Stimulated activated CD4-positive, alpha-beta T cell treated with anti-CD3 and anti-CD28 coated beads, Interleukin-2, amount 100 ng/mL, for 48 hours (primary cell): ENCODE data around the gene COL18A1.
"Not testable (repeated sequence)": the region's sequence is repeated elsewhere in the genome, so short reads cannot be mapped to it uniquely, and the experiment has no call there.

ENCODE experiments used
- DNase-seq, 2 donors: peaks; one replicate each; pipeline ENCODE4 v3.0.0-alpha.2; 2020

The COL18A1 gene

GRCh38 chr21:45496968-45497845 is 92.2 kb downstream of the COL18A1 start:
- no peak for DNase-seq

- no peak for DNase-seq
These were observed 93.1 kb downstream of the COL18A1 start for GRCh38 chr21:45497846-45498645.

DNA sequence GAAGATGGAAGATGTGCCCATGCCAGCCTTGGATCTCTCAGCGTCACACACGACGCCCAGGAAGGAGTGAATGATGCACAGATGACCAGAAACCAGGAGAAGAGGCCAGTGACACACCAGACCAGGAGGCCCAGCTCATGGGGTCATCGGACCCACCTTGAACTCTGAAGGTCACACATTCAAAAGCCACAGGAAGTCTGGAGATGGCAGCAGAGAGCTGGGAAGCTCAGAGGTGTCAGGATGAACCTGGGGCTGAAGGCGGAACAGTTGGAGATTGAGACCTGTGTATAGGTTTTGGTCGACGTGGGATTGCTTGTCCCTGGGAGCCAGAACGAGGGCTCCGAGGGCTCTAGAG is 93.7 kb downstream of the COL18A1 start:
- DNase-seq, result no peak

DNA sequence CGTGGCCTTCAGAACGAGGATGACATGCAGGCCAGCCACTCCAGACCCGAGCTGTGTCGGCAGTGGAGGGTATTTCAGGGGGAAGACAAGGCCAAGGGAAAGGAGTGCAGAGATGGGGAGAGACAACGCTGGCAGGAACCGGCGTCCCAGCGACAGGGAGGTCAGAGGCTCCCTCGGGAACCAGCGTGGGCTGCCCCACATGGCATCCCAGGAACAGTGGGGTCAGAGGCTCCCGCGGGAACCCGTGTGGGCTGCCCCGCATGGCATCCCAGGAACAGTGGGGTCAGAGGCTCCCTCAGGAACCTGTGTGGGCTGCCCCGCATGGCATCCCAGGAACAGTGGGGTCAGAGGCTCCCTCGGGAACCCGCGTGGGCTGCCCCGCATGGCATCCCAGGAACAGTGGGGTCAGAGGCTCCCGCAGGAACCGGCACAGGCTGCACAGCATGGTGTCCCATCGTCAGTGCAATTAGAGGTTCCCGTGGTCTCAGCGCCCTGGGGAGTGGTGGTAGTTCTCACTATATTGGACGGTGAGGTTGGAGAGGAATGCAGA is 94.3 kb downstream of the COL18A1 start:
- DNase-seq, result no peak

DNA sequence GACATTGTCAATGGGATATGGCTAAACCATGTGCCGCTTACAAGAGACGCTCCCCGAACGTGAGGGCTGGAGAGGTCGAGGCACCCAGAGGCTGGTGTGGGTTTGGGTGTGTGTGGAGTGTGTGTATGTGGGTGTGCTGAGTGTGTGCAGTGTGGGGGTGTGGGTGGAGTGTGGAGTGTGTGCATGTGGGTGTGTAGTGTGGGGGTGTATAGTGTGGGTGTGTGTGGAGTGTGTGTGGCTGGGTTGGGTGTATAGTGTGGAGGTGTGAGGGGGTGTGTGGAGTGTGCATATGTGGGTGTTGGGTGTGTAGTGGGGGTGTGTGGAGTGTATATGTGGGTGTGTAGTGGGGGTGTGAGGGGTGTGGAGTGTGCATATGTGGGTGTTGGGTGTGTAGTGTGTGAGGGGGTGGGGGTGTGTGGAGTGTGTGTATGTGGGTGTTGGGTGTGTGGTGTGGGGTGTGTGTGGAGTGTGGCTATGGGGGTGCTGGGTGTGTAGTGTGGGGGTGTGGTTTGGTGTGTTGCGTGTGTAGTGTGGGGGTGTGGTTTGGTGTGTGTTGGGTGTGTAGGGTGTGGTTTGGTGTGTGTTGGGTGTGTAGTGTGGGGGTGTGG is 95.1 kb downstream of the COL18A1 start:
- DNase-seq, result no peak

DNA sequence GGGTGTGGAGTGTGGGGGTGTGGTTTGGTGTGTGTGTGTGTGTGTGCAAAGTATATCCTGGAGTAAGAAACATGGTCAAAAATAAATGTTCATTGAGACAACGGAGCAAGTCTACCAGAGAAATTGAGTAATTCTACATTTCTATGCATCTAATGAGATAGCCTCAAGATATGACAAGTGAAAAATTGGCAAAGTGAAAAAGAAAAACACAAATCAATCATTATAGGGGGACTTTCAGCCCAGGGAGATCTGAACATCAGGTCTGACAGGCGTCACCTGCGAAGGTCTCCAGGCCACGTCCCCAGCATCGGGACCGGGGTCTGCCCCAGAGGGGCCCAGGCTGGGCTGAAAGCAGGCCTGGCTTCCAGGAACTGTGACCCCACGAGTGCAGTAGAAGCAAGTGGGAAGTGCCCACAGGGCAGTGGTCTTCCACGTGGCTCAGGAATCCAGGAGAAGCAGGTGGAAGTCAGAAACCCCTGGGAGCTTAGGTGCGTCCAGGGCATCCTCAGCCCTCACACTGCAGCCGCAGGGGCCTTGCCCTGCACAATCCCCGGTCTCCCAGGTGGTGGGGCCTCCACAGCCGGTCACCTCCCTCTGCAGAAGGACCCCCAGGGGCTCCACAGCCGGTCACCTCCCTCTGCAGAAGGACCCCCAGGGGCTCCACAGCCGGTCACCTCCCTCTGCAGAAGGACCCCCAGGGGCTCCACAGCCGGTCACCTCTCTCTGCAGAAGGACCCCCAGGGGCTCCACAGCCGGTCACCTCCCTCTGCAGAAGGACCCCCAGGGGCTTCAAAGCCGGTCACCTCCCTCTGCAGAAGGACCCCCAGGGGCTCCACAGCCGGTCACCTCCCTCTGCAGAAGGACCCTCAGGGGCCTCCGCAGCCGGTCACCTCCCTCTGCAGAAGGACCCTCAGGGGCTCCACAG is 96.4 kb downstream of the COL18A1 start:
- not testable (repeated sequence) for DNase-seq

DNA sequence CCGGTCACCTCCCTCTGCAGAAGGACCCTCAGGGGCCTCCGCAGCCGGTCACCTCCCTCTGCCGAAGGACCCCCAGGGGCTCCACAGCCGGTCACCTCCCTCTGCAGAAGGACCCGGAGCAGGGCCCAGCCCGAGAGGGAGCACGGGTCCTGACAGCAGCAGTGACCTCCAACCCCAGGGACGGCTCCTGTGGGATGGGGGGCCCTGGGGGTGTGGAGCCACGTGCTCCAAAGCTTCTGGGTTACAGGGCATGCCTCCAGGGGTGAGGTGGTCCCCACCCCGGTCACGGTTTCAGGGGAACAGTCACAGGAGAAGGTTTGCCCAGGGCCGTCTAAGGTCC is 97.0 kb downstream of the COL18A1 start:
- no peak for DNase-seq

DNA sequence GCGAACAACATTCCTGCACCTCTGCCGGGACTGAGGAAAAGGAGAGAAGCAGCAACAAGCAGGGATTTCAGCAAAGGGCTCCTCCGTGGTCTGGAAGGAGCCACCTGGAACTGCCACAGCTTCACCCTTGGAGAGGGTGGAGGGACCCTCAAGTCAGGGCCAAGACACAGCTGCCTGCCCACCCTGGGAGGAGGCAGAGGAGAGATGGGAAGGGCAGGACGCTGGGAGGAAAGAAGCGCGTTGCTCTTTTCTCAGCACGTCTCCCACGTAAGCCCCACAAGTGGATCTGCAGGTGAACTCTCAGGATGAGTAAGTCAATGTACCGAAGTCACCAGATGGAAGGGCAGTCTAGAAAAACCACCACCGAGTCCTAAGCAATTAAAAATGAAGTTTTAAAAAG is 97.6 kb downstream of the COL18A1 start:
- DNase-seq, result no peak

- DNase-seq, result not testable (repeated sequence)
These were observed 98.3 kb downstream of the COL18A1 start for GRCh38 chr21:45503226-45503625.

GRCh38 chr21:45504021-45504515 is 99.1 kb downstream of the COL18A1 start:
- DNase-seq, result no peak

DNA sequence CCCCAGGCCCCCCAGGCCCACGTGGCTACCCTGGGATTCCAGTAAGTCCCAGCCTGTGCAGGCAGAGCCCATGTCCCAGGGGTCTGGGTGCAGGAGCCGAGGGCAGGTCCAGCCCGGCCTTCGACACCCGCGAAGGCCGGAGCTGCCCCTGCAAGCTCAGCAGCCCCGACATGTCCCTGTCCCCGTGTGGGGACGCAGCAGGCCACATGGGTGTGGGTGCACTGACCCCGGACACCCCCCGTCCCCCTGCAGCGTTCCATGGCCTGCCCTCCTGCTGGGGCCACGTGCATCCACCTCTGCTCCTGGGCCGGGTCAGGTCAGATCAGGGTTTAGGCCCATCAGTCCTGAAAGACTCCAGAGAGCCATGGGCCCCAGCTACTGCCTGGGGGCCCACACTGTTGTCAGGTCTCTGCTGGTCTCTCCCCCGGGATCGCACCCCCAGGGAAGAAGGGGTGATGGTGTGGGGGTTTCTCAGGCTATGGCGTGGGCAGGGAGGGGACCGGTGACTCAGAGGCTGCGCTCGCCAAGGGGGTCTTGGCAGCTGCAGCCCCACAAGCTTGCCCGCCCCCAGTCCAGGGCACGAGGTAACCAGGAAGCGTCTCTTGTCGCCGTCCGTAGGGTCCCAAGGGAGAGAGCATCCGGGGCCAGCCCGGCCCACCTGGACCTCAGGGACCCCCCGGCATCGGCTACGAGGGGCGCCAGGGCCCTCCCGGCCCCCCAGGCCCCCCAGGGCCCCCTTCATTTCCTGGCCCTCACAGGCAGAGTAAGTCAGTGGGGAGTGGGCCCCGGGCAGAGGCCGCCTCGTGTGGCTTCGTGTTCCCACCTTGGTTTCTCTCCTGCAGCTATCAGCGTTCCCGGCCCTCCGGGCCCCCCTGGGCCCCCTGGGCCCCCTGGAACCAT is 99.8 kb downstream of the COL18A1 start:
- no peak for DNase-seq

DNA sequence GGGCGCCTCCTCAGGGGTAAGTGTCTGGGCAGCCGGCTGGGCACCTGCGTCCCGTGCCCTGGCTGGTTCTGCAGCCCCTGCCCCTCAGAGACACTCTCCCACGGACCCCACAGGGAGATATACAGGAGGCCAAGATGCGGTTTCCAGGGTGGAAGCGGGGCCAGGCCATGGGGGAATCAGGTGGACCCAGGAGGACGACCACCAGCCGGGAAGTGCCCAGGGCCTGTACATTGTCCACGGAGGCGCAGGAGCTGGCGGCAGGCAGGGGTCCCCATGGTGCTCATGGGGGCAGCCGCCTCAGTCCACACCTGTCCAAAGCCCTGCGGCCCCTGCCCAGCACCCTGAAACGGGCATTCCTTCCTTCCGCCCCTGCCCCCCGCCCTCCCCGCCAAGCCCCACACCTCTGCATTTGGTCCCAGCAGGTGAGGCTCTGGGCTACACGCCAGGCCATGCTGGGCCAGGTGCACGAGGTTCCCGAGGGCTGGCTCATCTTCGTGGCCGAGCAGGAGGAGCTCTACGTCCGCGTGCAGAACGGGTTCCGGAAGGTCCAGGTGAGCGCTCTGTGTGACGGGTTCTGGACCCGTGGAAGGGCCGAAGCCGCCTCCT is 100.6 kb downstream of the COL18A1 start:
- no peak for DNase-seq

- DNase-seq, result no peak
These were observed 101.4 kb downstream of the COL18A1 start for GRCh38 chr21:45506241-45506817.

DNA sequence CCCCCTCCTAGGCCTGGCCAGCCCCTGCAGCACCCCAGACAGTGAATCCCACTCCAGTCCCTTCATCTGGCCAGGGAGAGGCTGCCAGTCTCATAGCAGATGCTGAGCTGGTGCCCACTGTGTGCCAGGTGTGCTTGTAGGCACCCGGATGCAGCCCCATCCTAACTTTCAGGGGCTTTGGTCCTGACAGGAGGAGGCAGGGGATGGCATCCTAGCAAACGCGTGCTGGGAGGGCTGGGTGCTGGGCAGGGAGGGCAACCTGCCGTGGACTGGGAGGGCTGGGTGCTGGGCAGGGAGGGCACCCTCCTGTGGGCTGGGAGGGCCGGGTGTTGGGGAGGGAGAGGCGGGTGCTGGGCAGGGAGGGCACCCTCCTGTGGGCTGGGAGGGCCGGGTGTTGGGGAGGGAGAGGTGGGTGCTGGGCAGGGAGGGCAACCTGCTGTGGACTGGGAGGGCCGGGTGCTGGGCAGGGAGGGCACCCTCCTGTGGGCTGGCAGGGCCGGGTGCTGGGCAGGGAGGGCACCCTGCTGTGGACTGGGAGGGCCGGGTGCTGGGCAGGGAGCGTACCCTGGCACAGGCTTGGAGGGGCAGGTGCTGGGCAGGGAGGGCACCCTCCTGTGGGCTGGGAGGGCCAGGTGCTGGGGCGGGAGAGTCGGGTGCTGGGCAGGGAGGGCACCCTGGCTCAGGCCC is 102.0 kb downstream of the COL18A1 start:
- DNase-seq, result no peak

- DNase-seq, result no peak
These were observed 102.5 kb downstream of the COL18A1 start for GRCh38 chr21:45507523-45507875.

GRCh38 chr21:45507888-45508508 is 103.0 kb downstream of the COL18A1 start:
- no peak for DNase-seq

- DNase-seq, result no peak
These were observed 103.9 kb downstream of the COL18A1 start for GRCh38 chr21:45508607-45509565.
